Left ventricle myocardium inferior (tissue), 1 donor: ENCODE data around the gene SSH2. TPM values are rescaled to one million over a fixed set of nuclear protein-coding genes. Genes with fewer than 3 reads are reported as not detected.

ENCODE experiments used
- DNase-seq: peaks from one replicate; pipeline ENCODE4 v3.0.0-alpha.2; 2020
- H3K27ac ChIP-seq: fragments of 200-600 bp; replicated peaks from 2 replicates; pipeline ENCODE4 v1.8.0; 2021
- H3K27me3 ChIP-seq: fragments of 200-600 bp; 2 replicates; pipeline ENCODE4 v1.8.0; 2021; ENCODE audit warnings: low read depth
- H3K36me3 ChIP-seq: fragments of 200-600 bp; 2 replicates; pipeline ENCODE4 v1.8.0; 2021
- H3K4me1 ChIP-seq: fragments of 200-600 bp; 2 replicates; pipeline ENCODE4 v1.8.0; 2021
- H3K4me3 ChIP-seq: fragments of 200-600 bp; 2 replicates; pipeline ENCODE4 v1.8.0; 2021; ENCODE audit warnings: mild to moderate bottlenecking, moderate library complexity
- H3K9me3 ChIP-seq: fragments of 200-600 bp; replicated peaks from 2 replicates; pipeline ENCODE4 v1.8.0; 2021
- intact Hi-C: fragments of 100-400 bp; cut with micrococcal nuclease; formaldehyde crosslinking; loops from one replicate; pipeline ENCODE4 v1.11.0; 2022
- total RNA-seq: library from RNA; stranded (reverse); fragmentation: NEBNext Ultra II Directional; extraction: Animal tissue kit (Norgen Biotek cat#: 25700); gene quantifications from one replicate; pipeline ENCODE4 v1.2.1, GENCODE V29; 2021
- TF ChIP-seq, protein P1 (sequence below): fragments of 200-600 bp; IDR thresholded peaks from 2 replicates; pipeline ENCODE4 v1.8.0; 2021; ENCODE audit warnings: antibody characterized with exemption, mild to moderate bottlenecking, borderline replicate concordance
- donor health status: DM: no; HTN: yes; CAD: no; lungs with severe emphysema.

The SSH2 gene
- total RNA-seq, 1 donor from 2014 or later, result 28.6 TPM

DNA sequence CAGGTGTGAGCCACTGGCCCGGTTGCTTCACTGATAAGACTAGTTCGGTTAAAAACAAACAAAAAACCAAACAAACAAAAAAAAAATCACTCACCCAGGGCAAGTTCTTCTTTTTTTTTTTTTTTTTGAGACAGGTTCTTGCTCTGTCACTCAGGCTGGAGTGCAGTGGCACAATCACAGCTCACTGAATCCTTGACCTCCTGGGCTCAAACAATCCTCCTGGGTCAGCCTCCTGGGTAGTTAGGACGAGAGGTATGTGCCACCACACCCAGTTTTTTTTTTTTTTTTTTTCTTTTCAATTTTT is 187.9 kb downstream of the SSH2 start:
- TF ChIP-seq, protein P1, sequence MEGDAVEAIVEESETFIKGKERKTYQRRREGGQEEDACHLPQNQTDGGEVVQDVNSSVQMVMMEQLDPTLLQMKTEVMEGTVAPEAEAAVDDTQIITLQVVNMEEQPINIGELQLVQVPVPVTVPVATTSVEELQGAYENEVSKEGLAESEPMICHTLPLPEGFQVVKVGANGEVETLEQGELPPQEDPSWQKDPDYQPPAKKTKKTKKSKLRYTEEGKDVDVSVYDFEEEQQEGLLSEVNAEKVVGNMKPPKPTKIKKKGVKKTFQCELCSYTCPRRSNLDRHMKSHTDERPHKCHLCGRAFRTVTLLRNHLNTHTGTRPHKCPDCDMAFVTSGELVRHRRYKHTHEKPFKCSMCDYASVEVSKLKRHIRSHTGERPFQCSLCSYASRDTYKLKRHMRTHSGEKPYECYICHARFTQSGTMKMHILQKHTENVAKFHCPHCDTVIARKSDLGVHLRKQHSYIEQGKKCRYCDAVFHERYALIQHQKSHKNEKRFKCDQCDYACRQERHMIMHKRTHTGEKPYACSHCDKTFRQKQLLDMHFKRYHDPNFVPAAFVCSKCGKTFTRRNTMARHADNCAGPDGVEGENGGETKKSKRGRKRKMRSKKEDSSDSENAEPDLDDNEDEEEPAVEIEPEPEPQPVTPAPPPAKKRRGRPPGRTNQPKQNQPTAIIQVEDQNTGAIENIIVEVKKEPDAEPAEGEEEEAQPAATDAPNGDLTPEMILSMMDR, result no peak
- Histone ChIP-seq H3K4me1 (peaks cover 85% of the 10 kb centered on the region), H3K4me3 (no peak overlapping the region), H3K27ac (peak overlapping the region; percentile 88), H3K9me3 (no peaks in the 10 kb centered on the region), H3K27me3 (no peaks in the 10 kb centered on the region), H3K36me3 (no peaks in the 10 kb centered on the region)
- DNase-seq, result no peak
- intact Hi-C loops, result no loop called here

GRCh38 chr17:29740017-29740416 is 190.0 kb downstream of the SSH2 start:
- TF ChIP-seq, protein P1, result no peak
- Histone ChIP-seq H3K27ac (peak overlapping the region; percentile 88), H3K4me3 (peak overlapping the region; percentile 6), H3K9me3 (no peaks in the 10 kb centered on the region), H3K27me3 (no peaks in the 10 kb centered on the region), H3K4me1 (peaks cover 73% of the 10 kb centered on the region), H3K36me3 (no peaks in the 10 kb centered on the region)
- intact Hi-C loops, result no loop called here
- DNase-seq, result no peak

DNA sequence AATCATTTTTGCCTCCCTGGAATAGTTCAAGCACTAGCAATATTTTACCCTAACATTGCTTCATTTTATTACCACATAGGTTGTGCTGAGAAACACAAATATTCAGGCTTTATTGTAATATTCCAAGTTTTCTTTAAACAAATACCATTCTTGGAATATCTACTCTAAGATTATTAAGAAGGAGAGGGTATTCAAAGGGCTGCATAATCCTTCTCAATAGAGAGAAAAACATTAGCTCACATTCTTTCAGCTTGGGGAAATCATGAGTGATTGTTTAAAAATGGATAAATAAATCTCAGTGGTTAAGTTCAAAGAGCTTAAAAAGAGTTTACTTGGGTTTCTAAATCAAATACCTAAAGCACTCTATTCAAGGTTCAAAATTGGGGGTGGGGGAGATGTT is 195.4 kb downstream of the SSH2 start:
- intact Hi-C loops, result no loop called here
- Histone ChIP-seq H3K4me1 (peaks cover 71% of the 10 kb centered on the region), H3K36me3 (no peaks in the 10 kb centered on the region), H3K9me3 (no peaks in the 10 kb centered on the region), H3K4me3 (no peak overlapping the region), H3K27me3 (no peaks in the 10 kb centered on the region), H3K27ac (peak overlapping the region; percentile 86)
- TF ChIP-seq, protein P1, result no peak
- DNase-seq, result no peak

- H3K4me3 ChIP-seq, result peak overlapping the region; percentile 39
- H3K9me3 ChIP-seq, result peaks cover 9% of the 10 kb centered on the region
- peaks cover 65% of the 10 kb centered on the region for H3K4me1 ChIP-seq
- no peaks in the 10 kb centered on the region for H3K36me3 ChIP-seq
- TF ChIP-seq, protein P1, result no peak
- intact Hi-C loops, result no loop called here
- no peak for DNase-seq
- H3K27me3 ChIP-seq, result no peaks in the 10 kb centered on the region
- H3K27ac ChIP-seq, result peak overlapping the region; percentile 86
Observed at GRCh38 chr17:29733166-29733565, 196.9 kb downstream of the SSH2 start.

DNA sequence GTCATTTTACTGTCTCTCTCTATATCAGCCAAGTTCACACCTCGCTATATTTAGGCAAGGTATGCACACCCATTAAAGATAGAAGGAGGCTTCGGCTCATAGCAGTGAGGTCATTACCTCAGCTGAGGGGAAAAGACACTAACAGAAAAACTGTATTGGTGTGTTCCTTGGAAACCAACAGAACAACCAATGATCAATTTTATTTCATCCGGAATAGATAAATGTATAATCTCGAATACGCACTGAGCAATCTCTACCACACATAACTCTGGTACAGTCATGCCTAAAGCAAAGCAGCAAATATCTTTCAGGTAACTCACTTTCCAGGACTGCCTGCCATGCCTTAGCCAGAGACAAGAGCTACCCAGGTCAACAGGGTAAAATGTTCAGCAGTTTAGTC is 197.4 kb downstream of the SSH2 start:
- peak overlapping the region; percentile 86 for H3K27ac ChIP-seq
- peak overlapping the region; percentile 39 for H3K4me3 ChIP-seq

More for the DNA sequence above, 197.4 kb downstream of the SSH2 start:
- Histone ChIP-seq H3K4me1 (peaks cover 71% of the 10 kb centered on the region), H3K9me3 (peaks cover 9% of the 10 kb centered on the region), H3K36me3 (no peaks in the 10 kb centered on the region), H3K27me3 (no peaks in the 10 kb centered on the region)
- intact Hi-C loops, result no loop called here
- no peak for DNase-seq
- TF ChIP-seq, protein P1, result no peak
